DND-41 (cell line): ENCODE data around the gene CASP9.

Source experiments
- ATAC-seq: fragments of 200-7000 bp; cut with Tn5 transposase; 3 replicates; pipeline ENCODE4 v1.9.1; 2021; ENCODE audit warnings: low read depth; ENCODE audit not compliant: insufficient read depth
- DNase-seq: peaks from one replicate; pipeline ENCODE4 v3.0.0-alpha.2; 2020
- H2AFZ ChIP-seq: 2 replicates; pipeline ENCODE4 v1.6.0; 2012; ENCODE audit warnings: low read depth, low read length
- H3K27ac ChIP-seq: 2 replicates; pipeline ENCODE4 v1.5.1; 2012; ENCODE audit warnings: low read length, inconsistent platforms
- H3K27me3 ChIP-seq: fragments of 200-600 bp; sonication (generic); 2 replicates; pipeline ENCODE4 v1.6.0; 2012; ENCODE audit warnings: low read length, mild to moderate bottlenecking, inconsistent platforms; ENCODE audit not compliant: insufficient read depth, poor library complexity
- H3K36me3 ChIP-seq: 2 replicates; pipeline ENCODE4 v1.5.1; 2012; ENCODE audit warnings: low read length, inconsistent platforms; ENCODE audit not compliant: insufficient read depth
- H3K4me1 ChIP-seq: 2 replicates; pipeline ENCODE4 v1.5.1; 2012; ENCODE audit warnings: mild to moderate bottlenecking, low read length; ENCODE audit not compliant: insufficient read depth
- H3K4me2 ChIP-seq: 2 replicates; pipeline ENCODE4 v1.6.0; 2012; ENCODE audit warnings: mild to moderate bottlenecking, moderate library complexity, low read length, inconsistent platforms; ENCODE audit not compliant: insufficient read depth
- H3K4me3 ChIP-seq, 2 experiments: fragments of 200-600 bp in 1 of 2; shearing (Covaris generic) in 1 of 2; 2 replicates each; pipeline ENCODE4 v1.5.1; 2012 to 2016; ENCODE audit warnings: inconsistent platforms in 2 of 2, low read length in 2 of 2, mild to moderate bottlenecking in 2 of 2, low read depth in 1 of 2, moderate library complexity in 1 of 2
- H3K79me2 ChIP-seq: 2 replicates; pipeline ENCODE4 v1.6.0; 2012; ENCODE audit warnings: low read length, inconsistent platforms; ENCODE audit not compliant: insufficient read depth
- H3K9ac ChIP-seq: 2 replicates; pipeline ENCODE4 v1.6.0; 2012; ENCODE audit warnings: low read depth, mild to moderate bottlenecking, inconsistent platforms, low read length, moderate library complexity
- H3K9me3 ChIP-seq: 2 replicates; pipeline ENCODE4 v1.5.1; 2012; ENCODE audit warnings: low read length, moderate library complexity, mild to moderate bottlenecking, inconsistent platforms; ENCODE audit not compliant: insufficient read depth, severe bottlenecking
- H4K20me1 ChIP-seq: 2 replicates; pipeline ENCODE4 v1.6.0; 2012; ENCODE audit warnings: low read length; ENCODE audit not compliant: insufficient read depth
- CTCF ChIP-seq: IDR thresholded peaks from 2 replicates; pipeline ENCODE4 v1.5.1; 2012; ENCODE audit warnings: borderline replicate concordance, low read length, moderate library complexity, mild to moderate bottlenecking; ENCODE audit not compliant: poor library complexity, severe bottlenecking; ENCODE audit errors: extremely low read depth
- EZH2 ChIP-seq: IDR thresholded peaks from 3 replicates; pipeline ENCODE4 v1.6.1; 2012; ENCODE audit warnings: borderline replicate concordance, low read depth, mild to moderate bottlenecking, moderate library complexity, low read length, inconsistent platforms; ENCODE audit not compliant: severe bottlenecking

CASP9 gene

GRCh38 chr1:15541231-15541792 lies 17.3 kb upstream of the CASP9 start:
- Histone ChIP-seq H3K4me3 (no peak overlapping the region), H3K9ac (no peak overlapping the region), H3K79me2 (no peaks in the 10 kb centered on the region), H3K4me2 (no peak overlapping the region), H3K9me3 (no peaks in the 10 kb centered on the region), H4K20me1 (no peaks in the 10 kb centered on the region), H3K4me1 (no peaks in the 10 kb centered on the region), H2AFZ (no peak overlapping the region), H3K27me3 (no peaks in the 10 kb centered on the region), H3K27ac (no peak overlapping the region), H3K36me3 (peaks cover 42% of the 10 kb centered on the region)
- no peak for TF ChIP-seq CTCF
- no peak for TF ChIP-seq EZH2
- no peak for ATAC-seq
- DNase-seq = no peak

GRCh38 chr1:15540186-15540585 lies 16.2 kb upstream of the CASP9 start:
- H3K27ac ChIP-seq = no peak overlapping the region
- TF ChIP-seq CTCF (no peak), EZH2 (no peak)
- no peaks in the 10 kb centered on the region for H4K20me1 ChIP-seq
- DNase-seq = no peak
- H3K9ac ChIP-seq = no peak overlapping the region
- H3K79me2 ChIP-seq = no peaks in the 10 kb centered on the region
- H3K9me3 ChIP-seq = no peaks in the 10 kb centered on the region
- H3K4me1 ChIP-seq = no peaks in the 10 kb centered on the region
- H2AFZ ChIP-seq = no peak overlapping the region
- H3K36me3 ChIP-seq = peaks cover 39% of the 10 kb centered on the region
- no peak for ATAC-seq
- H3K4me3 ChIP-seq = no peak overlapping the region
- H3K4me2 ChIP-seq = no peak overlapping the region
- no peaks in the 10 kb centered on the region for H3K27me3 ChIP-seq

GRCh38 chr1:15538771-15539170 lies 14.8 kb upstream of the CASP9 start:
- Histone ChIP-seq H3K4me1 (no peaks in the 10 kb centered on the region), H3K36me3 (peaks cover 37% of the 10 kb centered on the region), H3K4me2 (no peak overlapping the region), H3K79me2 (no peaks in the 10 kb centered on the region), H3K9me3 (no peaks in the 10 kb centered on the region), H3K9ac (no peak overlapping the region), H3K27ac (no peak overlapping the region), H3K27me3 (no peaks in the 10 kb centered on the region), H4K20me1 (no peaks in the 10 kb centered on the region), H3K4me3 (no peak overlapping the region), H2AFZ (no peak overlapping the region)
- TF ChIP-seq EZH2 (no peak), CTCF (no peak)
- ATAC-seq = no peak
- no peak for DNase-seq
